NCI-H748 treated with DMSO at 0.1 percent for 48 hours (cell line): ENCODE measurements around the gene YAF2.
"Not testable (repeated sequence)": the region's sequence is repeated elsewhere in the genome, so short reads cannot be mapped to it uniquely, and the experiment has no call there.

ENCODE experiments used
- DNase-seq: peaks from one replicate; lab custom pipeline; 2025; lab: John Stamatoyannopoulos, UW

YAF2 gene

DNA sequence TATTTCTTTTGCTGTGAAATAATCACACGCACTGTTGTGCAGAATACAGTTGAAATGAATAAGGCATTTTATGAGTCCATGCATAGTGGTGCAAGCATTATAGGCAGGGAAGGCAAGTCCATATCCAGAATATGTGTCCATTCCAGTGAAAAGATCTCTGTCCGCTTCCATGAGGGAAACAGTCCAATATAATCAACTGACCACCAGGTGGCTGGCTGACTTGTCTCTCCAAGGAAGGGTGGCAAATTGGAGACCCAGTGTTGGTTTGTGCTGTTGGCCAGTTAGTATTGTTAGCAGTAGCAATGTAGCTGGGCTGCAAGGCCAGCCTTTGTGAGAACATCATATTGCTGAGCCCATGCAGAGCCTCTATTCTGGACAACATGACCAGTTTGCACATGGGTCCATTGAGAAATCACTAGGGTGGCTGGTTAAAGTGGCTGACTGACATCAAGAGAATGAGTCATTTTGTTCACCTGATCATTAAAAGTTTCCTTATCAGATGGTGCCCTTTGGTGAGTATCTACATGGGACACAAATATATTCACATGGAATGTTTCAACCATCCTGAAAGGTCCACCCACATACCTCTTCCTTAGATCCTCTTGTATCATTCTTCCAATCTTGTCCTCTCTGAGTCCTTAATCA is 17.3 kb upstream of the YAF2 start:
- DNase-seq = no peak

GRCh38 chr12:42252645-42253044 is 14.6 kb upstream of the YAF2 start:
- not testable (repeated sequence) for DNase-seq

GRCh38 chr12:42249033-42249432 is 11.0 kb upstream of the YAF2 start:
- not testable (repeated sequence) for DNase-seq

- DNase-seq = no peak
Observed at GRCh38 chr12:42240131-42240750, 2.2 kb upstream of the YAF2 start.

- DNase-seq = no peak
Observed at GRCh38 chr12:42237853-42238239, 202 bp downstream of the YAF2 start.

DNA sequence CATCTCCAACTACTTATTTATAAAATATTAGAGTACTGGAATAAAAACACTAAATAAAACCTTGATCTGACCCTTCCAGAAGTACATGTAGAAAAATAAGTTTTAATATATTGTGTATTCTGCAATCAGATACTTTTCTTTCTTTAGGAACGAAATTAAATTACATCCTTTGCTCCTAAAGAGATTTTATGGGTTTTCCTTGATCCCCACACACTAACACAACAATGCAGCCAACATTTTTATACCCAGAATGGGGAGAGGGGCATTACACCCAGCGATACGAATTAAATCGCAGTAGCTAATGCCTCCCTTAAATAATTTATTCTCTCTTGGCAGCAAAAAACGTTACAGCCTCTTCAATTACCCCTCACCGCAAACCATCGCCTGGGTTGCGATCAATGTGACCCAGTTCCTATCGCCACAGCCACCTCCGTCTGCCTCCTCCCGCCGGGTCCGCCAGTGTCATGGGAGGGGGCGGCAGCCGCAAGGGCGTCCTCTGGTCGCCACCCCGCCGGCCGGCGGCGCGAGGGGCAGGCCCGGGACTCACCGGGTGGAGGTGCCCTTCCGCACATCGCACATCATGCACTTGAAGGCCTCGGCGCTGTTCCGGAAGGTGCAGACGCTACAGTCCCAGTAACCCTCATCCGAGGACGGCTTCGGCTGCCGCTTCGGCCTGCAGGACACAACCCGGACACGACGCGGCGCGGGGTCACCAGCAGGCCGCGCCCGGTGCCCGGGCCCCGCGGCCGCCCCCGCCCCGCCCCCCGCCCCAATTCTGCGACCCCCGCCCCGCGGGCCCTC is 796 bp downstream of the YAF2 start:
- DNase-seq = peak; percentile 47

DNA sequence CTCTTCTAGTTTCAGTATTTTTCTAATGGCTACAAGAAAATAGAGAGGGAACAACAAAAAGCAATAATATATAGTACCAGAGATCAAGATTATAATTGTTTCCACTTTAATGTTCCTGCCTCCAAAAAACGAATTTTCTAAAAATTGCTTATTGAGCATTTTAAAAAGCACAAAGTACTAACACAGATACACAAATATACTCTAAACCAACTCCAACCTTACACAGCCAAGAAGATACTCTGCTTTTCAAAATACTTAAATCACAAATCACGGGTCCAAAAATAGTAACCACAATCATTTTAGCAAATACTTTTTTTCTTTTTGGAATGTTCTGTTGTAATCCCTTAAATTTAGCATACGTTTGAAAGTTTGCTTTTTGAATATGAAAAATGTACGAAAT is 2.0 kb downstream of the YAF2 start:
- no peak for DNase-seq

DNA sequence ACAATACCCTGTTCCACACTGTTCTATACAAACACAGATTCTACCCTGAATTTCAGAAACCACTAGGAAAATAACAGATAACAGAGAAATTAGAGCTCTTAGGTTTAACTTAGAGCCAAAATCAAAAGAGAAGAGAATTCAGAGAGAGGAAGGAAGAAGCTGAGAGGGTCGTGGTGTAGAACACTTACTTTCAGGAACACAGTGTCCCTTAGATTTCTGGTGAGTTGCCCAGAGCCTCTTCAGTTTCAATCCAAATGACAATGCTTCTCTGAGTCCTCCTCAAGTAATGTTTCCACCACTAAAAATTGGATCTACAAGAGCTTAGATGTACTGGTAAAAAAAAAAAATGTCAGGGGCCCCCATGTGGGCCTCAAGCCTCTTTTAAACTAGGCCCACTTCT is 2.6 kb downstream of the YAF2 start:
- DNase-seq = no peak

DNA sequence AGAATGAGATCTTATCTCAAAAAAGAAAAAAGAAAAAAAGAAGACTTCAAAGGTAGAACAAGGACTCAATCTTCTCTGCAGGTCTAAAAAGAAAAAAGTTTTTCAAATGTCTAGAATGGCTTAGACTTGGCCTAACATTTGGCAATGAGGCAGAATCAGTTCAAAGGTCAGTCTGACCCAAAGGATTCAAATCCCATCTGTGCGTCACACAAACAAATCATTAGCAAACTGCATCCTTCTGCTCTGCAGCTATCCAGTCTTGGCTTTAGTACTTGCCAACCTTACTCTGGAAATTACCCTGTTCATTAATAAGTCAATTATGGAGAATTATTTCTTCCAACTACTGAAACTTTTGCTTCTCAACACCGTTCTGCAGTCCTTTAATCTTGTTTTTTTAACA is 3.1 kb downstream of the YAF2 start:
- no peak for DNase-seq

DNA sequence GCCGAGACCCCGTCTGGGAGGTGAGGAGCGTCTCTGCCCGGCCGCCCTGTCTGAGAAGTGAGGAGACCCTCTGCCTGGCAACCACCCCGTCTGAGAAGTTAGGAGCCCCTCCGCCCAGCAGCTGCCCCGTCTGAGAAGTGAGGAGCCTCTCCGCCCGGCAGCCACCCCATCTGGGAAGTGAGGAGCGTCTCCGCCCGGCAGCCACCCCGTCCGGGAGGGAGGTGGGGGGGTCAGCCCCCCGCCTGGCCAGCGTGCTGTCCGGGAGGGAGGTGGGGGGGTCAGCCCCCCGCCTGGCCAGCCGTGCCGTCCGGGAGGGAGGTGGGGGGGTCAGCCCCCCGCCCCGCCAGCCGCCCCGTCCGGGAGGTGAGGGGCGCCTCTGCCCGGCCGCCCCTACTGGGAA is 10.5 kb downstream of the YAF2 start:
- DNase-seq = not testable (repeated sequence)

DNA sequence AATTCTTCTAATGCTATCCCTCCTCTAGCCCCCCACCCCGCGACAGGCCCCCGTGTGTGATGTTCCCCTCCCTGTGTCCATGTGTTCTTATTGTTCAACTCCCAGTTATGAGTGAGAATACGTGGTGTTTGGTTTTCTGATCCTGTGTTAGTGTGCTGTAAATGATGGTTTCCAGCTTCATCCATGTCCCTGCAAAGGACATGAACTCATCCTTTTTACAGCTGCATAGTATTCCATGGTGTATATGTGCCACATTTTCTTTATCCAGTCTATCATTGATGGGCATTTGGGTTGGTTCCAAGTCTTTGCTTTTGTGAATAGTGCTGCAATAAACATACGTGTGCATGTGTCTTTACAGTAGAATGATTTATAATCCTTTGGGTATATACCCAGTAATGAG is 13.5 kb downstream of the YAF2 start:
- not testable (repeated sequence) for DNase-seq

DNA sequence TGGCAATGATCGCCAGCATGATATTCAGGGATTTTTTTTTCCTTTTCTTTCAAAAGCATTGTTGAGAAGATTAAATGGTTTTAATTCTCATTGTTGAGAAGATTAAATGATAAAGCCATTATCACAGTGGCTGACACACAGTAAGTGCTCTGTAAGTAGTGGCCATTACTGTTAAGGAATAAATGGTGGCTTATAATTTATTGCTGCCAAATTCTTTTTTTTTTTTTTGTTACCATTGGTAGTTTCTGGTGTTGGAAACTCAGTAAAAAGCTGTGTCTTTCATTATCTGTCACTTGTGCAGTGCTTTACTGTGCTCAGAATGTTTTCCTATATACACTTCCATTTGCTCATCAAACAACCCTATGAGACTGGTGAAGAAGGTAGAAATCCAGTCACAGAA is 15.3 kb downstream of the YAF2 start:
- DNase-seq = no peak

DNA sequence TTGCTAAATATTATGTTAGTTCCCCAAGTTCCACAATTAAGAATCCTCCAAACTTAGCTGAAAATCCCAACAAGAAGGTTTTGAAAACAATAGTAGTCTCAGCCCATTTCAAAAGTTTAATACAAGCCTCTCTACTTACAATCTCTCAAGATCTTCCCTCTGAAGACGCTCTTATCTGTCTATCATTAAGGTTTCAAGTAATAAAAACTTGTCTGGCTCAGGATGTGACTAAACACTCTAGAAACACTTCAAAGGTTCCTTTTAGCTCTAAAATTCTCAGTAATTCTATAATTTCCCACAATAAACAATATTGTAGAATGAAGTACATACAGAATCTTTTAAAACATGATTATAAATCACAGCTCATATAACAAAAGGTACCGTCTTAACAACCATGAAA is 16.3 kb downstream of the YAF2 start:
- DNase-seq = no peak

DNA sequence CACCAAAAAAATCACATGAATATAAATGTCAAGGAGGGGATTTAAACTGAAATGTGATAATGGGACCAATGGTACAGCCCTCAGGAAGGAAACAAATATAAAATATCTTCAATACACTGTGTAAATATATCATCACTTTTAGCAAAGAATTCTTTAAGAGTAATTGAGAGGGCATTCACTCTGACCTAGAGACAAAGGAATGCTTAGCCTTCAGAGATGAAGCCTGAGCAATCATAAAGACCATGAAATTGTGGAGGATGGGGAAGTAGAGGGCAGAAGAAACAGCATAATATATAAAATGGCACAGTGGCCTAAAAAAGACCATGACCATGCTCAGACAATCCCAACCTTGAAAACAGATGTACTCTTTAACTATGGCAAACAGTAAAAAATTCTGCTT is 20.4 kb downstream of the YAF2 start:
- no peak for DNase-seq

- DNase-seq = no peak
Observed at GRCh38 chr12:42216737-42217136, 21.3 kb downstream of the YAF2 start.

GRCh38 chr12:42215759-42216158 is 22.3 kb downstream of the YAF2 start:
- not testable (repeated sequence) for DNase-seq

- no peak for DNase-seq
Observed at GRCh38 chr12:42213954-42214426, 24.1 kb downstream of the YAF2 start.

GRCh38 chr12:42213023-42213422 is 25.0 kb downstream of the YAF2 start:
- peak; percentile 46 for DNase-seq

GRCh38 chr12:42208574-42208973 is 29.5 kb downstream of the YAF2 start:
- no peak for DNase-seq

DNA sequence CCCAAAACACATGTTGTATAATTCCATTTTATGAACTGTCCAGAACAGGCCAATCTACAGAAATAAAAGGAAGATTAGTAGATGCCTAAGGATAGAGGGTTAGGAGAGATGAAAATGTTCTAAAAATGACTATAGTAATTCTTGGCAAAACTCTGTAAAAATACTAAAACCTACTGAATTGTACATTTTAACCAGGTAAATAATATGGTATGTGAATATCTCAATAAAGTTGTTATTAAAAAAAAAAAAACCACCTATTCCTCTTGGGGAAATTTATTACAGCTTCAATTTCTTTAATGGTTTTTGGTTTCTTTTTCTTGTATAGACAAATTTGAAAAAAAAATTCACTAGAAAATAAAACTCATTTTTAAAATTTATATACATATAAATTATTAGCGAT is 33.2 kb downstream of the YAF2 start:
- DNase-seq = no peak

DNA sequence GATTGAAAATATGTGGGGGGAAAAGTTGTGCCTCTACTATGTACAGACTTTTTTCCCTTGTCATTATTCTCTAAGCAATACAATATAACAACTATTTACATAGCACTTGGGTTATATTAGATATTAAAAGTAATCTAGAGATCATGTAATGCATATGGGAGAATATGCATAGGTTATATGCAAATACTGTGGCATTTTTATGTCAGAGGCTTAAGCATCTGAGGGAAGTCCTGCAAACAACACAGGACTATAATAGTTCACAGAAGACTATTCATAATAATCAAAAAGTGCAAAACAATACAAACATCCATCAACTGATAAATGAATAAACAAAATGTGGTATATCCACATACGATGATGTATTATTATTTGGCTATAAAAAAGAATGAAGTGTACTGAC is 33.7 kb downstream of the YAF2 start:
- DNase-seq = no peak

- no peak for DNase-seq
Observed at GRCh38 chr12:42201063-42201462, 37.0 kb downstream of the YAF2 start.

GRCh38 chr12:42199007-42199406 is 39.0 kb downstream of the YAF2 start:
- no peak for DNase-seq
